GM19025 (cell line): Measurements from ENCODE around the gene BTBD2.

Source experiments
- ATAC-seq: cut with Tn5 transposase; IDR thresholded peaks from one replicate; pipeline ENCODE4 v1.9.1; 2021; ENCODE audit warnings: mild to moderate bottlenecking, low read depth, moderate library complexity; ENCODE audit not compliant: unreplicated experiment

The BTBD2 gene

DNA sequence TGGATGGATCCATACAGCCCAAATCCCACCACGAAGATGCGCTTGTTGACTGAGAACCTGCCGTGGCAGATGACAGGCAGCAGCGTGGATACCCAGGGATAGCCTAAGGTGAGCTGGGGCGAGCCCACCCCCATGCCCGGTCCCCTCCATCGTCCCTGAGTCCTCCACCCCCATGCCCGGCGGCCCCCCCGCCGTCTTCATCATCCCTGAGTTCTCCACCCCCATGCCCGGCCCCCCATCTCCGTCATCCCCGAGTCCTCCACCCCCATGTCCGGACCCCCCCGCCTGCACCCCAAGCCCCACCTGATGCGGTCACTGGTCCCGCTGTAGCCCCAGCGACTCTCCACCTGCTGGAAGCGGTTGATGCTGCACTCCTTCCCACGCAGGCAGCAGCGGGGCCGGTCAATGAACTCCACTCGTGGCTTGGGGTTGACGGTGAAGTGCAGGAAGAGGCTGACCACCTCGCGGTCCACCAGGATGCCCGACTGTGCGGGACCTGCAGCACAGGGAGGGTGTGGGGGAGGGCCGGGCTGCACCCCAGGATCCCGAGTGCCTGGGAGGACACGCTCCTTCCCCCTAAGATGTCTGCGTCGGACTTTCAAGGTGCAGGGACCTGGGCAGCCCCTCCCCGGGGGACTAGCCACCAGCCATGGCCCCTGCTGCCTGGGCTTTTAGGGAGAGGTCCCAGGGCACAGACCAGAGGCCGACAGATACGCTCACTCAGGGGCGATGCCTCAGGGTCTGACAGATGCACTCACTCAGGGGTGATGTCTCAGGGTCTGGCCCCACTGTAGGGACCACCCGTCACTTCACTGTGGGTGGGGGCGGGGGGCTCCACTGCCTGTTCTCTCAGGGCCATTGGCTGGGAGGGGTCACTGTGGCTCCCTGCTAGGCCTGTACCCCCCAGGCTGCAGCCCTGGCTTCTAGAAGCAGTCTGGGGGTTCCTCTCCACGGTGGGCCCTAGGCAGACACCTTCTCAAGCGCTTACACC lies 28.0 kb downstream of the BTBD2 start:
- no peak for ATAC-seq

DNA sequence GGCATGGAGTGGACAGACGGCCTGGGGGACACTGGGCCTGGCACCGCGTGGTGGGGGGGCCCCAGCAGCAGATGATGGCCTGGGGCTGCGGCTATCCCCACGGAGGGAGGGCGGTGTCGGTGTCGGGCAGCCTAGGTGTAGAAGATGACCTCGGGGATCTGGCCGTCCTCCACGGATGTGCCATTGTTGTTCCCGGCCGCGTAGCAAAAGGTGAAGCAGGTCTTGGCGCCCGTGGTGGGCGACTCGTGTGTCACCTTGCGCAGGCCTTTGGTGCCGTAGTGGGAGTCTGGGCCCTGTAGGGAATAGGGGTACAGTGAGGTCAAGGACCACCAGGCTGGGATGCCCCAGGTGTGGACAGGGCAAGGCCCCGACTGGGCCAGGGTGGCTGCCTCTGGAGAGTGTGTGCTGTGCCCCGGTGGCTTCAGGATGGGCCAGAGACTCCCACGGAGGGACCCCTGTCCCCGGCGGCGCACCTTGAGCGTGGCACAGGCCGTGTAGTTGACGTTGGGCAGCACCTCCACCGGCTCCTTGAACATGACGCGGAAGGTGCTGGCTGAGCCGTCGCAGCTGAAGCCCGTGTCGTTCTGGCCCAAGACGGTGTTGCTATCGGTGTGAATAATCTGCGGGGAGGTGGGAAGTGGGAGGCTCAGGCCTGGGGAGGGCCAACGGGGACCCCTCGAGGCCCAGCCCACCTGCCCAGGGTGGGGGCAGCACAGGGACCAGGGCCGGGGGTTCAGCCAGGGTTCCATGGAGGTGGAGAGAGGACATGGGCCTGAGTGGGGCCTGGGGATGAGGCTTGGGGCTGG lies 29.0 kb downstream of the BTBD2 start:
- no peak for ATAC-seq

DNA sequence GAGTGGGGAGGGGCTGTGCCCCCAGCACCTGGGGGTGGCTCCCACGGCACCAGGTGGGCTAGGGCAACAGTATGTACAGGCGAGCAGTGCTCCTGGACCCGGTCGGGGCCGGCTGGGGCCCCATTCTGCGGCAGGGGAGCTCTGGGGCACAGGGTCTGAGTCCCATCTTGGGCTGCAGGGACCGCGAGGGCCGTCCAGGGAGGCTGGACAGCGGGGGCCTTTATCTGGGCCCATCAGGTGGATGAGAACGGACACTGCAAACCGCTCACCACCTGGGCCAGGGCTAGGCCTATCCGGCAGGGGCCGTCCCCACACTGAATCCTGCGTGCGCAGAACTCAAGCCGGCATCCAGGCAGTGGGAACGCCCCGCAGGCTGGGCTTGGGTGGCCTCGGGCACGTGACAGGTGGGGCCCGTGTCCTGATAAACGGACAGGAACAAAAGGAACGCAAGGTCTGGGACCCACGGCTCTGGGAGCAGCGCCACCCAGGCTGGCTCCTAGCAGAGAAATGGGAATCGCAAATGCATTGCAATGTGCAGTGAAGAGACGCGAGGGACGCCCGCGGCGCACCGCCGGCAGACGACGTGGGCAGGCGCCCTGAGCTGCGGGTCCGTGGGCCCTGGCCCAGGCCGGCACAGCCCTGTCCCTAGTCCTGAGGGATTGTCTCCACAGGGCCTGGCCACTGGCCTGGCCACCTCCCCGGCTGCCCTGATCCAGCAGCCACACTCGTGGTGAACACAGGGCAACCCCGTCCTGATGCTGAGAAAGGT lies 29.7 kb downstream of the BTBD2 start:
- ATAC-seq = no peak

DNA sequence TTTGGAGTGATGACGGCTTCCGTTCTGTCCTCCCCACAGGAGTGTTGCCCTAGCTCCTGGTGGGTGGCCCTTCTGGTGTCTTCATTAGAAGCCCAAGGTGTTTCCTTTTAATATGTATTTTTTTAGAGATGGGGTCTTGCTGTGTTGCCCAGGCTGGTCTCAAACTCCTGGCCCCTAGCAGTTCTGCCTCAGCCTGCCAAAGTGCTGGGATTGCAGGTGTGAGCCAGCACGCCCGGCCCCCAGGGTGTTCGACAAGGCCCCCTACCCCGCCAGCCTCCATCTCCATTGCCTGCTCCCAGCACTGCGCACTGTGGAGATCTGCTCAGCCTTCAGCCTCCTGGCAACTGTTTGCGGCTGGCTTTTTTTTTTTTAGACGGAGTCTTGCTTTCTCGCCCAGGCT lies 31.2 kb downstream of the BTBD2 start:
- no peak for ATAC-seq

DNA sequence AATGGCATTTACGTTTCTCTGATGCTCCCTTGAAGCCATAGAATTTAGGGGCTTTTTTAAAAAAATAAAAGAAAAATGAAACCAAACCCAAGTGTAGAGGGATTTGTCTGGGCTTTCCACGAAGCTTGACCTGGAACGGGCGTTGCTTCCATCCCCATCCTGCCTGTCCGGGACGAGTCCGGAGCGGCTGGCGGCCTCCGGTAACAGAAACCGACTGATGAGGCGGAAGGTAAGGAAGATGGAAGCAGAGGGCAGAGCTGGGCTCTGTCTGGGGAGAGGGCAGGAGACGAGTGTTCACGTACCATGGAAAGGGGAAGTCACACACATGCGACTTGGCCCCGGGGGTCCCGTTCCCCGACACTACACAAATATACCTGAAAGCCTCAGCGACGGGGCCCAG lies 34.3 kb downstream of the BTBD2 start:
- ATAC-seq = no peak

DNA sequence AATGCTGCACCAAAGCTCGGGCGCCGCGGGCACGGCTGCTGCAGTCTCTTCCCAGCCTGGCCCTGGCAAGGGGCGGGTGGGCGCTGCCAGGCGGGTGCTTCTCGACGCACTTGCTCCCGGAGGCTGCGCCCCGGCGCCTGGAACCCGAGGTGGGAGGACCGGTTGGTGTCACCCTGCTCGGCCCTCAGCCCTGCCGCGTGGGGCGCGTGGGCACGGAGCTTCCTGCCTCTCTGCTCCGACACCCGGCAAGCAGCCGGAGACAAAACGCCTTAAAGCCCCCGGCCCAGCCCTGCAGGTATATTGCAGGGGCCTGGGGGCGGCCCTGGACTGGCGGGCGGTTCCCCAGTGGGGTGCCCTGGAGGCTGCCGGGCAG lies 34.7 kb downstream of the BTBD2 start:
- ATAC-seq = no peak

DNA sequence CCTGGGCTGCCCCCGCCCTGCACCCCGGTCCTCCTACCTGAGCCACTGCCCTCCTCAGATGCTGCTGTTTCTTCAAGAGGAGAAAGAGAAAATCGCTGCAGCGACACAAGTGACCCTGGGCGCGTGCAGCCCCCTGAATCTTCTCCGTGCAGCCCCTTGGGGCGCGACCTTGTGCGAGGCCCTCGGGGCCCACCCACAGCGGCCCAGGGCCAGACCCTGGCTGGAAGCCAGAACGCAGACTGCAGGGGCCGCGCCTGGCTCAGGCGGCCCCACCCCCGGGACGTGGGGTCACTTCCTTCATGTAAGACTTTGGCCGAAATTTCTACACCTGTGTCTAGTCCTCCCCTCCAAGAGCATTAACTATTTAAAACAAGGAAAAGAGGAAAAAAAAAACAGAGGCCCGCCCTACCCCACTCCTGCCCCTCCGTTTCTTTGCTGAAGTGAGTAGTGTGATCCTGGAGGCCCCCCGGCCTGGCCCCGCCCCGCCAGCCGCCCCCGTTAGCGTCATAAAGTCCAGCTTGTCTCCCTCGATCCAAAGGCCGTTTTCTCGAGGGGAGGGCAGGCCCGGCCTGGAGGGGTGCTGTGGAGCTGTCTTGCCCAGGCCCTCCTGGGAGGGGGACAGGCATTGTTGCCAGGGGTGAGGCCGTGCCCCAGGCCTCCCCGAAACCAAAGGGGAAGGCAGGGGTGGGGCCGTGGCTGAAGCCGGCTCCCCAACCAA lies 35.3 kb downstream of the BTBD2 start:
- ATAC-seq = no peak

DNA sequence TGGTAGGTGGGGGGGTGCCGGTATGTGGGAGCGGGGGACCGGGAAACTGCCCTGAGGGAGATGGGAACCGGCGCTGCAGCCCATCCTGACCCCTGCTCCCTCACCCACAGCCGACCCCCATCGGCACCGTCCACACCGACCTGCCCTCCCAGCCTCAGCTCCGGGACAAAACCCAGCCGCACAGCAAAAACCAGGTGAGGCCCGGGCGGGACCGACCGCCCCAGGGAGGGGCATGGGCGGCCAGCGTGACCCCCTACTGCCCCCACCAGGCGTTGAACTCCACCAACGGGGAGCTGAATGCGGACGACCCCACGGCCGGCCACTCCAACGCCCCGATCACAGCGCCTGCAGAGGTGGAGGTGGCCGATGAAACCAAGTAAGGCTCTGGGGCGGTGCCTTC lies 35.9 kb downstream of the BTBD2 start:
- no peak for ATAC-seq

DNA sequence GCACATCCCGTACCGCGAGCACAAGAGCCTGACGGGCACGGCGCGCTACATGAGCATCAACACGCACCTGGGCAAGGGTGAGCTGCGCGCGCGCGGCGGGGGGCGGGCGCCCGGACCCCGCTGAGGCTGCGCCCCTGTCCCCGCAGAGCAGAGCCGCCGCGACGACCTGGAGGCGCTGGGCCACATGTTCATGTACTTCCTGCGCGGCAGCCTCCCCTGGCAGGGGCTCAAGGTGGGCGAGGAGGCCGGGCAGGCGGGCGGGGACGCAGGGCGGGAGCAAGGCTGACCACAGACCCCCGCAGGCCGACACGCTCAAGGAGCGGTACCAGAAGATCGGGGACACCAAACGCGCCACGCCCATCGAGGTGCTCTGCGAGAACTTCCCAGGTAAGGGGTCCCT lies 36.5 kb downstream of the BTBD2 start:
- no peak for ATAC-seq

DNA sequence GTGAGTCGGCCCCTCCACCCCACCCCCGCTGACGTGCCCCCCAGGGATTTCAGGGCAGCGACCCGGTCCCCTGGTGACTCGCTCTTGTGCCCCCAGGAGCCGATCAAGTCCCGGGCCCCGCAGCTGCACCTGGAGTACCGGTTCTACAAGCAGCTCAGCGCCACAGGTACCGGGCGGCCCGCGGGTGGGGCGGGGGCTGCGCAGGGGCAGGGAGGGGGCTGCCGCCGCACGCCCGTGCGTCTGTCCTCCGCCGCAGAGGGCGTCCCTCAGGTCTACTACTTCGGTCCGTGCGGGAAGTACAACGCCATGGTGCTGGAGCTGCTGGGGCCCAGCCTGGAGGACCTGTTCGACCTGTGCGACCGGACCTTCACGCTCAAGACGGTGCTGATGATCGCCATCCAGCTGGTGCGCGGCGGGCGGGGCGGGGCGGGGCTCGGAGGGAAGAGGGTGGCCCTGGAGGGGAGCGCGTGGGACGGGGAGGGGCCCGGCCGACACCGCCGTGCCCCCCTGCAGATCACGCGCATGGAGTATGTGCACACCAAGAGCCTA lies 37.1 kb downstream of the BTBD2 start:
- ATAC-seq = no peak

DNA sequence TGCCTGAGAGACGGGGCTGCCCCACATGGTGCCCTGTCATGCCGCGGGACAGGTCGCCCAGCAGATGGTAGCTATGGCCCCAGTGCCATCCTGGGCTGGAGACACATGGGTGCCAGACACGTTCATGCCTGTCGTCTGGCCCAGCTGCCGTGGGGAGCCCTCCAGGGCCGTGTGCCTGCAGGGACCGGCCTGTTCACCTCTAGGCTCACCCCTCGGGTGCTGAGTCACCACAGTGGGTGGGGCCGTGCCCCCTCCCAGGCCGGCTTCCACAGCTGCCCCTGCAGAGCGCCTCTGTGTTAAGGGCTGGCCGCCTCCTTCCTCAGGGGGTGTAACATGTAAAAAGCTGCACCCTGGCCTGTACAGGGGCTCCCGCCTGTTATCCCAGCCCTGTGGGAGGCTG lies 38.4 kb downstream of the BTBD2 start:
- no peak for ATAC-seq

DNA sequence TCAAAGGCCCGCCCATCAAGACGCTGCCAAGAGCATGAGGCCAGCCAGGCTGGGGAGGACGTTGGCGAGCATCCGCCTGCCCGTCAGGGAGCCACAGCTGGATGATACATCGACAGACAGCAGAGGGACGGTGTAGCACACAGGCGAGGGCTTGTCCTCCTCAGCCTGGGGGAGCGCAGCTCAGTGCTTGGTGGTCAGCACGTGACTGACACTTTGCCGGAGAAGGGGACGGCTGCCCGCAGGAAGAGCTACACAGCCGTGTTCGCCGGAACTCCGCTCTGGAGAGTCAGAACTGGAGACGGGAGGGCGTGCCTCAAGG lies 40.4 kb downstream of the BTBD2 start:
- ATAC-seq = no peak

DNA sequence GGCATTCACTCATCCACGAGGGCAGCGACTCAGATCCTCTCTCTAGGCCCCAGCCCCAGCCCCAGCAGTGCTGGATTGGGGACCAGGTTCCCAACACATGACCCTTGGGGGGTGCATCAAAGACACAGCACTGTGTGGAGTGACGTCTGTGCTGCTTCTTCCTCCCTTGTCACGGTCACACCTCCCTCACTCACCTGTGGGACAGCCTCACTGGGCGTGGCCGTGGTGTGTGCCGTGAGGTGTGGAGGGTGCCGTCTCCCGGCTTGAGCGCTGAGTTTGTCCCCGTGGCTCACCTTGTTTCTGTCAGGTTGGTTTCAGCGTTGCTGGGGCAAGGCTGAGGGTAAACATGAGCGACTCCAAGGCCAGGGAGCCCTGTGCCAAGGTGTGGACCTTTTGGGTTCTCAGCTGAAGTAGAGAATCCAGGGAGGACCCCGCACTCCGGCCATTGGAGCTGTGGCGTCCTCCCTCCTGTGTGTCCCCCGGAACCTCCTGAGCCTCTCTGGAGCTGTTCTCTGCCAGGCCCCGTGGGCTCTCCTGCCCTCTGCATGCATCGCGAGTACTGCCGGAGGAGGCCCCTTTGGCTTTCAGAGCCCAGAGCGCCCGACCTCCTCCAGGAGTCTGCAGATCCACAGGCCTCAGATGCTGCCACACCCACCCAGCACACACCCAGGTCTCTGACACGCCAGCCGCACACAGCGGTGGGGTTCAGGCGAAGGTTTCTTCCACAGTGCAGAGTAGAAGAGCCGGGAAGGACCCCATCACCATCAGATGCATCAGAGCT lies 40.9 kb downstream of the BTBD2 start:
- ATAC-seq = no peak

DNA sequence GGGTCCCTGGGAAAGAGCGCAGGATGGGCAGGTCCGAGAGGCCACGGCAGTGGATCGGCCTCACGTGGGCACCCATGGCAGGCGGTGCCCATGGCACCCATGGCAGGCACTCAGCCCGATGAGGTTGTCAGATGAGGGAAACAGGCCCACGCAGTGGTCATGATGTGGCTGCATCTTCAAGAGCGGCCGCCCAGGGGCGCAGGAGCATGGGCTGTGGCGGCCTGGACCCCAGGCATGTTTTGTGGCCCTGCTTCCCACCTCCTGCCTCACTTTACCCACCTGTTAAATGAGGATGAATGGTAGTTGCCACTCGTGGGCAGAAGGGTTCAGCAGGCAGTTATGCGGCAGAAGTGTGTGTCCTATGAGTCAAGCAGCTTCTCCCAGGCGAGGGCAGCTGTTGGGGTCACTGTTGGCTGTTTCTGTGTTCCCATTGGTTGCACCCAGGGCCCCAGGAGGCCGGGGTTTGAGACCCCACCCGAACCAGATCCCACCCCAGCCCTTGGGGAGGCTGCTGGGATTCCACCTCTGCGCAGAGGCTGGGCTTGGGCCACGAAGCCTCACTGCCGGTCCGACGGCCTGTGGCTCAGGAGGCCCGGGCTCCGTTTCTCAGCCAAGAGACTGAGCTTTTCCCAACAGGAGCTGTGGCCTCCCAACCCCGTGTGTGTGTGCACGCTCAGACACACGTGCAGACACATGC lies 44.6 kb downstream of the BTBD2 start:
- ATAC-seq = no peak

DNA sequence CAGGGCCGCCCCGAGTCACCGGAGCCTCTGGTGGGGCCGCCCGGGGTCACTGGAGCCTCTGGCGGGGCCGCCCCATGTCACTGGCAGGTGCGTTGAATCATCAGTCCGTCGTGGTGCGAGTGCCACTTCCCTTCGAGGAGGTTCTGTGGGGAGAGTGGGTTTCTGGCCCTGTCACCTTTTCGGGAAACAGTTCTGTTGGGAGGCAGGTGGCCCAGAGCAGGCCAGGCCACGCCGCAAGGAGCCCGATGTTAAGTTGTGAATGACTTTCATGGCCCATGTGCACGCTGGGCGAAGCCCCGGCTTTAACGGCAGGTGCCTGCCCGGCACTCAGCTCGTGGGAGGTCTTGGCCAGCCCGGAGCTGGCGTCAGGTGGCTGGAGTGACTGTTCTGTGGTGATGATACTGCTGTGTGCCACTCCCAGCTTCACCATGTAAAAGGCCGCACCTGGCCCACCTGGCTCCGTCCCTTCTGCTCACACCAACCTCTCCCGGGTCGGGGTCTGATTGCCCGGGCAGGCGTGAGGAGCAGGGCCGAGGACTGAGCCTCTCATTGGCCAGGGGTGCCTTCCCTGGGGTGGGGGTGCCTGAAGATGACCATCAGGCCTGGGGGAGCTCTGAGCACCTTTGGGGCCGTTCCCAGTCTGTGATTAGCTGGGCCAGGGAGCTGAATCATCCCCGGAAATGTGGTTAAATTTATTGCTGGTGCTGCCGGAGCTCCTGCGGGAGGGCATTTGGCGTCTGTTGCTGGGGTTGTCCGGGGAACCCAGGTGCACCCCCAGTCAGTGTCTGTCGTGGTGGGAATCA lies 45.3 kb downstream of the BTBD2 start:
- no peak for ATAC-seq

DNA sequence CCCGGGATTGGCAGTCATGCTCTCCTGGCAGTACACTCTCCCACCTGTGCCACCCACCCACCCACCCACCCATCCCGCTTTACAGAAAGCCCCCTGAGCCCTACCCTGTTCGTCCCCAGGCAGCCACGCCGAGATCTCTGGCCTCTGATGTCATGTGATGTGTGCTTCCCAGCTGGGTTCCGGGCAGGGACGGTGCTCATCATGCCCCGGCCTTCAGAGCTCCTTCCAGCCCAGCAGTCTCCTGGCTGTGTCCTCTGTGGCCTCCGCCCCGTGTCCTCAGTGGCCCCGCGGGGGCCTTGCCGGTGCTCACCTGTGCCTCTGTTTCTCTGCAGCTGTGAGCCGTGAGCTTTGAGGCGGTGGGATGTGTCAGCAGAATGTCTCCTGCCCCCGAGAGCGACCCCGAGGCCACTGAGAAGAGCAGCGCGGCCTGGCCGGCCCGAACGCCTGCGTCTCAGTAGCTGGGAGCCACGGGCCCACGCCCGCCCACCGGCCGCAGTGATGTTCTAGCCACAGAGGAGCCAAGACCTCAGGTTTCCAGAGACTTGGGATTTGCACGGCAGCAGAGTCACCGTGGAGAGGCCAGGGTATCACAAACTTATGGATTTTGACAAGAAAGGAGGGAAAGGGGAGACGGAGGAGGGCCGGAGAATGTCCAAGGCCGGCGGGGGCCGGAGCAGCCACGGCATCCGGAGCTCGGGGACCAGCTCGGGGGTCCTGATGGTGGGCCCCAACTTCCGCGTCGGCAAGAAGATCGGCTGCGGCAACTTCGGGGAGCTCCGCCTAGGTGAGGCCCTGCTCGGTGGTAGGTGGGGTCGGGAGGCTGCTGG lies 46.1 kb downstream of the BTBD2 start:
- no peak for ATAC-seq
